AG04450 (cell line): Measurements from ENCODE around the gene OR52B6. TPM values are rescaled to one million over a fixed set of nuclear protein-coding genes. Genes with fewer than 3 reads are reported as not detected.

ENCODE experiments used
- CTCF ChIA-PET: fragments of 300-600, 350-600 bp; formaldehyde crosslinking; extraction: SDS; loops from one replicate; lab custom pipeline; 2022; ENCODE audit warnings: antibody characterized with exemption, inconsistent platforms; lab: Charles Lee
- POLR2A ChIA-PET: fragments of 350-600 bp; formaldehyde crosslinking; extraction: SDS; loops from one replicate; lab custom pipeline; 2021; ENCODE audit warnings: antibody characterized with exemption, inconsistent platforms; lab: Yijun Ruan, JAX
- DNase-seq: peaks from one replicate; pipeline ENCODE4 v3.0.0-alpha.2; 2011; ENCODE audit warnings: low read depth, low spot score
- H3K27ac ChIP-seq: one replicate; pipeline ENCODE4 v1.5.1; 2012; ENCODE audit warnings: low read depth, low read length, control low read depth
- H3K27me3 ChIP-seq: one replicate; pipeline ENCODE4 v1.6.0; 2012; ENCODE audit warnings: low read length; ENCODE audit not compliant: control insufficient read depth, insufficient read depth
- H3K4me3 ChIP-seq: 2 replicates; pipeline ENCODE4 v1.5.1; 2011; ENCODE audit warnings: mild to moderate bottlenecking, low read depth, low read length, control low read depth
- H3K9me3 ChIP-seq: 2 replicates; pipeline ENCODE4 v1.5.1; 2012; ENCODE audit warnings: low read length; ENCODE audit not compliant: control insufficient read depth, insufficient read depth
- CTCF ChIP-seq: IDR thresholded peaks from 2 replicates; pipeline ENCODE4 v1.5.1; 2011; ENCODE audit warnings: low read depth, low read length, control low read depth, inconsistent platforms
- polyA plus RNA-seq: library from polyadenylated mRNA; depleted of rRNA; stranded (reverse); fragments of >200 nt; gene quantifications from 2 replicates; pipeline ENCODE4 v1.2.3, GENCODE V29; 2011

The OR52B6 gene
- polyA plus RNA-seq, 1 experiment: not detected

DNA sequence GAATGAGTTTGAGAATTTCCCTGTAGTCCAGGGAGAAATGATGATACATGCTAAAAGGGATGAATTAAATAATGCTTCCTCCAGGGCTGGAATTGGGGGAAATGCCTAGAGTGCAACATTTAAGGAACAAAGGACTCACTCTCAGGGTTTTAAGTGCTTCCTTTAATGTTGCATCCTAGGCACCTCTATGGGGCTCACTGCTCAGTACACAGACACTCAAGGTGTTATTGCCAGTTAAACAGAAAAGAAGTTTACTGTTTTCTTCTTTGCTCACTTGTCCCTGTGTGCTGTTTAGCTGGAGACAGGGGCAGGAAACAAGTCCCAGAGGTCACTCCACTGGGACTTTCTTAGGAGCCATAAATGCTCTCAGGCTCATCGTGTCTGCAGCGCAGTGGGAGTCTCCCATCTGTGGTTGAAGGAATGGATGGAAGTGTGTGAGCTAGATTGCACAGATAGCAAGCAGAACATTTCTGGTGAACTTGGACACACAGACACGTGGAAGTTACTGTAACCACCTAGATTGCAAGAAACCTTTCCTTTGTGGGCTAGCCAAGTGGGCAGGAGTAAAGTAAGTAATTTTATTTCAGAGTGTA, 24.0 kb upstream of the OR52B6 start:
- no peak for TF ChIP-seq CTCF
- no peak for DNase-seq
- ChIA-PET POLR2A (no interaction called here), CTCF (no interaction called here)
- Histone ChIP-seq H3K27me3 (peaks cover 2% of the 10 kb centered on the region), H3K4me3 (no peak overlapping the region), H3K9me3 (no peaks in the 10 kb centered on the region), H3K27ac (no peak overlapping the region)

- TF ChIP-seq CTCF: no peak
- H3K4me3 ChIP-seq: no peak overlapping the region
- H3K27ac ChIP-seq: no peak overlapping the region
- H3K27me3 ChIP-seq: peaks cover 2% of the 10 kb centered on the region
- no peak for DNase-seq
- CTCF ChIA-PET: no interaction called here
- H3K9me3 ChIP-seq: no peaks in the 10 kb centered on the region
- POLR2A ChIA-PET: no interaction called here
Measured at GRCh38 chr11:5557751-5558150, 22.9 kb upstream of the OR52B6 start.

- Histone ChIP-seq H3K9me3 (no peaks in the 10 kb centered on the region), H3K4me3 (no peak overlapping the region), H3K27me3 (no peaks in the 10 kb centered on the region), H3K27ac (no peak overlapping the region)
- CTCF ChIA-PET: no interaction called here
- DNase-seq: no peak
- POLR2A ChIA-PET: no interaction called here
- TF ChIP-seq CTCF: no peak
Measured at GRCh38 chr11:5564259-5565019, 16.2 kb upstream of the OR52B6 start.

DNA sequence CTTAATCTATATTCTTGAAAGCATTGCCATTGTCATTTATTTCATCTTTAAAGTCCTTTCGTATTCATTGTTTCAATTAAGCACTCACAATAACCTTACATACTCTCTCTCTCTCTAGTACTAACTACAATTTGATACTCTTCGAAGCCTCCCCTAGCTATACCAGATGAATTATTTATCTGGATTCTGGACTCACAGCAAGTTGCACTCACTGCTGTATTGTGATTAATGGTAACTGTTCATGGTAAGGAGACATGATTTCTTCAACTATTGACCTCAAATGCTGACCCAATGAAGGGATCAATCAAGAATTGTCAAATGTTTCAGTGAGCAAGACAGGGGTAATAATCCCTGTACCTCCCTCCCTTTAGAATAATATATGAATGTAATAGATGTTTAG, 6.0 kb upstream of the OR52B6 start:
- no peak for DNase-seq
- Histone ChIP-seq H3K27me3 (peaks cover 7% of the 10 kb centered on the region), H3K4me3 (no peak overlapping the region), H3K27ac (no peak overlapping the region), H3K9me3 (no peaks in the 10 kb centered on the region)
- no peak for TF ChIP-seq CTCF
- ChIA-PET CTCF (no interaction called here), POLR2A (no interaction called here)

DNA sequence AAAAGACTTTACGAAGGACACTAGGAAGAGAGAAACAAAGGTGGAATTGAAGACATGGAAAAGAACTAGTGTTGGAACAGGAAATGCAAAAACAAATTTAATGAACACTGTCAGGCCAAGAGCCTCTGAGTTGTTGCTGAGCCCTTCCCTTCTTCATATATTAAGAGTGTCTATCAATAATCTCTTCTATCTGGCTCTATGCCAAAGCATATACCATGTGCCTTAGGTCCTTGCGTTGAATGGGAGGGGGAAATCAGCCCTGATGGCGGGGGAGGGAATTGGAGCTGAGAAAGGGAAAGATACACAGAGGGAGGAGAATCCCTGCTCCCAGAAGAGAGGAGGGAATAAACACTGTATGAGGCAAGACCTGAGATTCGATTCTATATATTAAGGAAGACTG, 5.5 kb upstream of the OR52B6 start:
- no peak for TF ChIP-seq CTCF
- H3K4me3 ChIP-seq: no peak overlapping the region
- no peak for DNase-seq
- no peaks in the 10 kb centered on the region for H3K9me3 ChIP-seq
- POLR2A ChIA-PET: no interaction called here
- CTCF ChIA-PET: no interaction called here
- H3K27ac ChIP-seq: no peak overlapping the region
- H3K27me3 ChIP-seq: peaks cover 7% of the 10 kb centered on the region
